GM23248 (cell line): ENCODE measurements around the gene FSTL4. TPM values are rescaled to one million over a fixed set of nuclear protein-coding genes. Genes with fewer than 3 reads are reported as not detected.

Source experiments
- DNase-seq: peaks from one replicate; pipeline ENCODE4 v3.0.0-alpha.2; 2015
- H2AFZ ChIP-seq: fragments of 200-600 bp; sonication (generic); 2 replicates; pipeline ENCODE4 v1.6.1; 2016; ENCODE audit warnings: antibody characterized with exemption
- H3F3A ChIP-seq: fragments of 200-600 bp; sonication (generic); 2 replicates; pipeline ENCODE4 v1.6.1; 2016; ENCODE audit warnings: mild to moderate bottlenecking, antibody characterized with exemption, mixed run types; ENCODE audit not compliant: insufficient read depth
- H3K27ac ChIP-seq: fragments of 200-600 bp; sonication (generic); 2 replicates; pipeline ENCODE4 v1.5.1; 2016; ENCODE audit warnings: mild to moderate bottlenecking
- H3K27me3 ChIP-seq: fragments of 200-600 bp; sonication (generic); replicated peaks from 2 replicates; pipeline ENCODE4 v1.6.1; 2016; ENCODE audit warnings: mild to moderate bottlenecking; ENCODE audit not compliant: insufficient read depth
- H3K36me3 ChIP-seq: fragments of 200-600 bp; sonication (generic); 2 replicates; pipeline ENCODE4 v1.6.1; 2016; ENCODE audit warnings: low read depth, mild to moderate bottlenecking
- H3K4me1 ChIP-seq: fragments of 200-600 bp; sonication (generic); 2 replicates; pipeline ENCODE4 v1.6.1; 2016; ENCODE audit warnings: mild to moderate bottlenecking; ENCODE audit not compliant: insufficient read depth
- H3K4me2 ChIP-seq: fragments of 200-600 bp; sonication (generic); one replicate; pipeline ENCODE4 v1.6.1; 2016; ENCODE audit warnings: mild to moderate bottlenecking; ENCODE audit not compliant: unreplicated experiment
- H3K4me3 ChIP-seq: fragments of 200-600 bp; sonication (generic); 2 replicates; pipeline ENCODE4 v1.5.1; 2016; ENCODE audit warnings: mild to moderate bottlenecking
- H3K79me2 ChIP-seq: fragments of 200-600 bp; sonication (generic); 2 replicates; pipeline ENCODE4 v1.6.1; 2016; ENCODE audit warnings: mild to moderate bottlenecking; ENCODE audit not compliant: insufficient read depth
- H3K9ac ChIP-seq: fragments of 200-600 bp; sonication (generic); 2 replicates; pipeline ENCODE4 v1.6.1; 2016; ENCODE audit warnings: mild to moderate bottlenecking
- H3K9me2 ChIP-seq: fragments of 200-600 bp; sonication (generic); 2 replicates; pipeline ENCODE4 v1.6.1; 2016; ENCODE audit warnings: mixed run types, mild to moderate bottlenecking, moderate library complexity; ENCODE audit not compliant: insufficient read depth
- H3K9me3 ChIP-seq: fragments of 200-600 bp; sonication (generic); one replicate; pipeline ENCODE4 v1.6.1; 2017; ENCODE audit warnings: low read depth
- H4K20me1 ChIP-seq: fragments of 200-600 bp; sonication (generic); 2 replicates; pipeline ENCODE4 v1.6.0; 2016; ENCODE audit not compliant: insufficient read depth
- EZH2 ChIP-seq: fragments of 200-600 bp; sonication (generic); IDR thresholded peaks from 2 replicates; pipeline ENCODE4 v1.6.1; 2018; ENCODE audit warnings: antibody characterized with exemption, mild to moderate bottlenecking; ENCODE audit not compliant: insufficient read depth, poor library complexity, severe bottlenecking
- EZH2phosphoT487 ChIP-seq: fragments of 200-600 bp; sonication (generic); IDR thresholded peaks from 2 replicates; pipeline ENCODE4 v1.6.1; 2018; ENCODE audit warnings: antibody characterized with exemption, moderate library complexity, mild to moderate bottlenecking, low read depth; ENCODE audit not compliant: insufficient read depth
- WGBS, 2 experiments: methylation state at CpG; one replicate each; pipeline ENCODE4 v1.1.6; 2015 to 2017; ENCODE audit warnings: low lambda C conversion rate in 2 of 2, low coverage in 1 of 2; ENCODE audit errors: missing lambda C conversion rate in 2 of 2; 5-methylcytosine and 5-hydroxymethylcytosine counted together
- in situ Hi-C: fragments of 300-500 bp; cut with MboI; formaldehyde crosslinking; loops from 2 replicates; pipeline ENCODE4 v1.15.0; 2020
- polyA plus RNA-seq: library from polyadenylated mRNA; unstranded; fragments of >200 nt; fragmentation: Nextera tagmentation; extraction: Ambion mirVana; gene quantifications from 2 replicates; pipeline ENCODE4 v1.2.1, GENCODE V29; 2016
- total RNA-seq: library from RNA; depleted of rRNA; stranded (reverse); fragments of >200 nt; shearing (Covaris generic); gene quantifications from 2 replicates; pipeline ENCODE4 v1.2.3, GENCODE V29; 2014

The FSTL4 gene
- total and polyA plus RNA-seq, 2 experiments from 2014 or later = not detected

DNA sequence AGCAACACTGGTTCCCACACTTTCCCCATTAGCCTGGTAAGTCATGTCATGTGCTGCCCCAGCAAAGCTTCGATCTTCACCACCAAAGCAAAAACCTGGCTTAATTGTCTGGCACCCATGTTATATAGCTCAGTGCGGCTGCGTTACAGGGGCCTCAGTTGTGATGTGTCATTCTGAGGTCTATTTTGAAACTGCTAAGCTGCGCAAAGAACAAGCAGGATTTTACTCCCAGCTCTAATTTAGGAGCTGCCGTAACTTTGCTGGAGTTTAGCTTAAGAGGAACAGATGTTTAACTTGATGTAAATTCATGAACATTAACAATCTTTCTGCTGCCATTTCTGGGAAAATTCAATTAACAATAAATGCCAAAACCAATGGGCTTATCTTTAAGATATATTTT, 286.5 kb downstream of the FSTL4 start:
- Histone ChIP-seq H2AFZ (no peak overlapping the region), H3F3A (no peaks in the 10 kb centered on the region), H3K27me3 (no peaks in the 10 kb centered on the region), H3K9me2 (no peaks in the 10 kb centered on the region), H3K9ac (no peak overlapping the region), H3K79me2 (no peaks in the 10 kb centered on the region), H3K4me3 (no peak overlapping the region), H3K9me3 (no peaks in the 10 kb centered on the region), H3K27ac (no peak overlapping the region), H3K4me1 (no peaks in the 10 kb centered on the region), H3K4me2 (no peak overlapping the region), H4K20me1 (no peaks in the 10 kb centered on the region), H3K36me3 (no peaks in the 10 kb centered on the region)
- in situ Hi-C loops = no loop called here
- 57 to 68% methylated on average over 5 of the region's 5 CpGs for WGBS, 2 experiments
- no peak for DNase-seq
- no peak for TF ChIP-seq EZH2phosphoT487
- TF ChIP-seq EZH2 = no peak

DNA sequence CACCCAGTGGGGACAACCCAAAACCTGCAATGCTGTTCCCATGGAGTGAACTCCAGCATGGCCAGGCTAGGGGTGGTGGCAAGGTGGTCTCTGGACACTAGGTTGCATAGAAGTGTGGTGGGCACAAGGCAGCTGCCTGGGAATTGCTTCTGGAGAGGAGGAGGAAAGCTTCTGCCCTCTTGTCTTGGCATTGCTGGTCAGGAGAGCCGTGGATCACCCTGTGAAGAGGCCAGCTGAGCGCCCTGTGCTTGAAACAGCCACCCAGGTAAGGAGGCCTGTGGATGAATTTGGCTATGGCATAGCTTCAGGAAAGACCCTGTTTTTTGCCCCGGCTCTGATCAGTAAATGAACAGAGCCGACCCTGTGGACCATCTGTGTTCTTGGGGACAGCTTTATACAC, 287.4 kb downstream of the FSTL4 start:
- Histone ChIP-seq H3K4me3 (no peak overlapping the region), H3K36me3 (no peaks in the 10 kb centered on the region), H3K9me3 (no peaks in the 10 kb centered on the region), H3K9ac (no peak overlapping the region), H3F3A (no peaks in the 10 kb centered on the region), H3K4me2 (no peak overlapping the region), H3K4me1 (no peaks in the 10 kb centered on the region), H3K79me2 (no peaks in the 10 kb centered on the region), H3K9me2 (no peaks in the 10 kb centered on the region), H2AFZ (no peak overlapping the region), H3K27ac (no peak overlapping the region), H3K27me3 (no peaks in the 10 kb centered on the region), H4K20me1 (no peaks in the 10 kb centered on the region)
- in situ Hi-C loops = no loop called here
- no peak for TF ChIP-seq EZH2phosphoT487
- TF ChIP-seq EZH2 = no peak
- WGBS, 2 experiments = 42 to 50% methylated on average over 4 of the region's 4 CpGs
- no peak for DNase-seq

DNA sequence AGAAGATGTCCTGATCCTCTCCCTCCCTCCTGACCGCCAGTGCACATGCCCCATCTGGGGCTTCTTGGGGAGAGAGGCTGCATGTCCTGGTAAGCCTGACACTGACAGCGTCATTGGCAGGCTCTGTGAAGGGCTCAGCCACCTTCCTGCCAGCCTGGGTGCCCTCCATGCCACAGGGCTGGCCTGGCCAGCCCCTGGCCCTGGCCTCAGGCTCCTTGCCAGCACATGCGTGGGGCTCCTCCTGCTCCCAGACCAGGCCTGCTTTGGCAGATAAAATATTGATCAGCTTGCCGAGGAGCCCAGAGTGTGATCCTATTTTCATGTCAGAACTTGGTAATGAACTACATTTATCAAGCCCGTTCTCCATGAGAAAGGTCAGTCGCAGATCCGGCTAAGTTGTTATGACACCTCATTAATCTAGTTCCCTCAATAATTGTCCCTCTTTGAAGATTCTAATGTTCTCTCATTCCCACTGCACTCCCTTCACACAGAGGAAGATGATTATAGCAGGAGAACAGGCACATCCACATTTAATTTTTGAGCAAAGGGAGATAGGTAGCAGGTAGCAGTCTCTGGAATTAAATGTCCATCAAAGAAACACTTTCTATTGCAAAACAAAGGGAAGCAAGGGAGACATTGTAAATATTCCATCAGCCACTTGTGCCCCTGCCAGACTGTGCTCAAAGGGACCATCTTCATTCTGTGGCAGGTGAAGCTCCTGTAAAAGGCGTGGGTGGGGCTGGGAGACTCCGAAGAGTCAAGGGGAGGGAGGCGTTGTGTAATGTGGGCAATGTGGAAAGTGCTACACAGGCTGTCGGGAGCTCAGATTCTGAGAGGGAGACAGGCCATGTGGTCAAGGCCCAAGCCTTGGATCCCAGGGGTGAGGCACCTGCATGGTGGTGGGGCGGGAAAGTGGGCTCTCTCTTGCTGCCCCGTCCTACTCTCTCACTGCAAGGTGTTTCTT, 288.6 kb downstream of the FSTL4 start:
- in situ Hi-C loops = no loop called here
- no peak overlapping the region for H3K4me3 ChIP-seq
- no peaks in the 10 kb centered on the region for H4K20me1 ChIP-seq
- H3K4me2 ChIP-seq = no peak overlapping the region
- H2AFZ ChIP-seq = no peak overlapping the region
- H3K9me3 ChIP-seq = no peaks in the 10 kb centered on the region
- H3K27me3 ChIP-seq = no peaks in the 10 kb centered on the region
- no peaks in the 10 kb centered on the region for H3F3A ChIP-seq
- no peaks in the 10 kb centered on the region for H3K36me3 ChIP-seq
- no peak for TF ChIP-seq EZH2phosphoT487
- WGBS, 2 experiments = 38 to 45% methylated on average over 10 to 13 of the region's 13 CpGs
- no peak for DNase-seq
- H3K9ac ChIP-seq = no peak overlapping the region
- no peaks in the 10 kb centered on the region for H3K79me2 ChIP-seq
- H3K9me2 ChIP-seq = no peaks in the 10 kb centered on the region
- H3K27ac ChIP-seq = no peak overlapping the region
- no peaks in the 10 kb centered on the region for H3K4me1 ChIP-seq

DNA sequence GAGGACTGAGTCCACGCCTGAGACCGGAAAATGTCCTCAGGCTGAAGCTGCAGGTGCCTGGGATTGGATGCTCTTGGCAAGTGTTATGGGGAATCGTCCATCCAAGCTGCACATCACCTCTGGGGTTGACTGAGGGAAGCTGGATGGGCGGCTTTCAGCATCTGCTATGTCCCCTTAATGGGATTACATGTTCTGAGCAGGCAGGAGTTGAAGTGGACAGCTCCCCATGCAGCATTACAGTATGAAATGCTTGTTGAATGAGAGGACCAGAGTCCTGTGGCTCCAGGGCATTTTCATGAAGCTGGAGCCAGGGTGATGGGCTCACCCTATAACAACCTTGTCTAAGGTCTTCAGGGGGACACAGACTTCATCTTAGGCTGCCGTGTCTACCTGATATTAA, 289.6 kb downstream of the FSTL4 start:
- Histone ChIP-seq H3K36me3 (no peaks in the 10 kb centered on the region), H3K4me2 (no peak overlapping the region), H3K79me2 (no peaks in the 10 kb centered on the region), H3K9me2 (no peaks in the 10 kb centered on the region), H3K27ac (no peak overlapping the region), H3K27me3 (0 out of 2 replicates have a peak, but pooled peaks cover 1% of the 10 kb centered on the region), H3K4me1 (no peaks in the 10 kb centered on the region), H3K9ac (no peak overlapping the region), H3K9me3 (no peaks in the 10 kb centered on the region), H2AFZ (no peak overlapping the region), H3F3A (no peaks in the 10 kb centered on the region), H3K4me3 (no peak overlapping the region), H4K20me1 (no peaks in the 10 kb centered on the region)
- in situ Hi-C loops = no loop called here
- WGBS, 2 experiments = 54 to 58% methylated on average over 5 of the region's 5 CpGs
- peak; percentile 10 for DNase-seq
- TF ChIP-seq EZH2 (no peak), EZH2phosphoT487 (no peak)
